ENCODE results near the gene S100A14.
"Not testable (repeated sequence)": the region's sequence is repeated elsewhere in the genome, so short reads cannot be mapped to it uniquely, and the experiment has no call there.

The S100A14 gene

GRCh38 chr1:153614189-153614900 is 1.8 kb downstream of the S100A14 start:
- DNase-seq = no peak

GRCh38 chr1:153613406-153613805 is 2.7 kb downstream of the S100A14 start:
- no peak for DNase-seq

- DNase-seq = no peak
Observed at GRCh38 chr1:153612755-153613331, 3.3 kb downstream of the S100A14 start, which contains the start of gene S100A16. S100A16 (minus strand) TSS chr1:153613137; CDS start chr1:153608151, 4,986 bp downstream.

- DNase-seq = no peak
Observed at GRCh38 chr1:153612111-153612754, 3.9 kb downstream of the S100A14 start.

GRCh38 chr1:153611356-153611755 is 4.8 kb downstream of the S100A14 start:
- no peak for DNase-seq

GRCh38 chr1:153610811-153611301 is 5.3 kb downstream of the S100A14 start:
- DNase-seq = no peak

- DNase-seq = no peak
Observed at GRCh38 chr1:153610334-153610733, 5.8 kb downstream of the S100A14 start.

GRCh38 chr1:153609585-153609907 is 6.6 kb downstream of the S100A14 start:
- DNase-seq = no peak

- peak; percentile 87 for DNase-seq
Observed at GRCh38 chr1:153608742-153609584, 7.2 kb downstream of the S100A14 start.

- DNase-seq = no peak
Observed at GRCh38 chr1:153608089-153608682, 7.9 kb downstream of the S100A14 start.

GRCh38 chr1:153607381-153607780 is 8.7 kb downstream of the S100A14 start:
- no peak for DNase-seq

- no peak for DNase-seq
Observed at GRCh38 chr1:153606194-153606593, 9.9 kb downstream of the S100A14 start.

GRCh38 chr1:153602749-153603148 is 13.4 kb downstream of the S100A14 start:
- no peak for DNase-seq

GRCh38 chr1:153599847-153600246 is 16.3 kb downstream of the S100A14 start:
- DNase-seq = no peak

- DNase-seq = no peak
Observed at GRCh38 chr1:153598309-153599172, 17.6 kb downstream of the S100A14 start.

- DNase-seq = no peak
Observed at GRCh38 chr1:153597206-153597605, 18.9 kb downstream of the S100A14 start.

GRCh38 chr1:153592748-153593147 is 23.4 kb downstream of the S100A14 start:
- no peak for DNase-seq

GRCh38 chr1:153588482-153588881 is 27.6 kb downstream of the S100A14 start:
- DNase-seq = no peak

GRCh38 chr1:153588033-153588432 is 28.1 kb downstream of the S100A14 start:
- DNase-seq = not testable (repeated sequence)

GRCh38 chr1:153587314-153587713 is 28.8 kb downstream of the S100A14 start:
- DNase-seq = no peak

- no peak for DNase-seq
Observed at GRCh38 chr1:153586347-153586746, 29.8 kb downstream of the S100A14 start.

GRCh38 chr1:153585006-153585405 is 31.1 kb downstream of the S100A14 start:
- no peak for DNase-seq

Data from T1000 (cell line).